AG04449 (cell line): ENCODE measurements around the gene XPO6.

Source experiments
- CTCF ChIA-PET: fragments of 350-600 bp; formaldehyde crosslinking; extraction: SDS; loops from one replicate; lab custom pipeline; 2021; ENCODE audit warnings: antibody characterized with exemption; lab: Yijun Ruan, JAX
- POLR2A ChIA-PET: fragments of 400-600, 350-600 bp; formaldehyde crosslinking; extraction: SDS; loops from one replicate; lab custom pipeline; 2020; ENCODE audit warnings: antibody characterized with exemption, inconsistent platforms; lab: Yijun Ruan, JAX
- DNase-seq: peaks from one replicate; pipeline ENCODE4 v3.0.0-alpha.2; 2010; ENCODE audit warnings: low read depth, low spot score
- H3K4me3 ChIP-seq: 2 replicates; pipeline ENCODE4 v1.5.1; 2011; ENCODE audit warnings: low read depth, mild to moderate bottlenecking, control low read depth, low read length
- TF ChIP-seq, protein P1 (sequence below): IDR thresholded peaks from one replicate; pipeline ENCODE4 v1.5.1; 2011; ENCODE audit warnings: mild to moderate bottlenecking, moderate library complexity, low read length, control low read depth, inconsistent platforms; ENCODE audit not compliant: insufficient read depth; ENCODE audit errors: missing control alignments

The XPO6 gene

DNA sequence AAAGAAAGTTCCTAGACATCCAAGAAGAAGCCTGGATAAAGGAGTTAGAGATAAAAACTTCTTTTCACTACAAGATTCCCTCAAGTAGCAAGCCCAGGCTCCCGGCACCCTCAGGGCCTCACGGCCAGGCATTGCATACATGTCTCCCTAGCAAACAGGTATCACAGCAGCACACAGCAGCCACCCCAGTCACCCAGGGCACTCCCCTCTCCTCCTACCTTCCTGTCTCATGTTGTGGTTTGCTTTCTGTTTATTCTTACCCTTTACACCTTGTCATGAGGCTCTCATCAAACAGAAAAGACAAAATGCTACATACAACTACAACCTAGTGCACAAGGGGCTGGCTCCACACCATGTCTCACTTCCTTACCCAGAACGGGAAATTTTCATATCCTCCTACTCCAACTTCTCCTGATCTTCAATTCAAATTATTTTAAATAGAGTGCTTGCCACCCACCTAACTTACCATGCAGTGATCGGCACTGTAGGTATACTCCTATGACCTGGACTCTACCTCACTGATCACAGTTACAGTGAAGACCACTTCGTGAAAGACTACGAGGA, 42.7 kb downstream of the XPO6 start:
- ChIA-PET POLR2A (no interaction called here), CTCF (no interaction called here)
- H3K4me3 ChIP-seq = no peak overlapping the region
- TF ChIP-seq, protein P1, sequence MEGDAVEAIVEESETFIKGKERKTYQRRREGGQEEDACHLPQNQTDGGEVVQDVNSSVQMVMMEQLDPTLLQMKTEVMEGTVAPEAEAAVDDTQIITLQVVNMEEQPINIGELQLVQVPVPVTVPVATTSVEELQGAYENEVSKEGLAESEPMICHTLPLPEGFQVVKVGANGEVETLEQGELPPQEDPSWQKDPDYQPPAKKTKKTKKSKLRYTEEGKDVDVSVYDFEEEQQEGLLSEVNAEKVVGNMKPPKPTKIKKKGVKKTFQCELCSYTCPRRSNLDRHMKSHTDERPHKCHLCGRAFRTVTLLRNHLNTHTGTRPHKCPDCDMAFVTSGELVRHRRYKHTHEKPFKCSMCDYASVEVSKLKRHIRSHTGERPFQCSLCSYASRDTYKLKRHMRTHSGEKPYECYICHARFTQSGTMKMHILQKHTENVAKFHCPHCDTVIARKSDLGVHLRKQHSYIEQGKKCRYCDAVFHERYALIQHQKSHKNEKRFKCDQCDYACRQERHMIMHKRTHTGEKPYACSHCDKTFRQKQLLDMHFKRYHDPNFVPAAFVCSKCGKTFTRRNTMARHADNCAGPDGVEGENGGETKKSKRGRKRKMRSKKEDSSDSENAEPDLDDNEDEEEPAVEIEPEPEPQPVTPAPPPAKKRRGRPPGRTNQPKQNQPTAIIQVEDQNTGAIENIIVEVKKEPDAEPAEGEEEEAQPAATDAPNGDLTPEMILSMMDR = no peak
- no peak for DNase-seq

GRCh38 chr16:28167730-28168129, 44.0 kb downstream of the XPO6 start:
- no peak overlapping the region for H3K4me3 ChIP-seq
- ChIA-PET CTCF (no interaction called here), POLR2A (no interaction called here)
- no peak for DNase-seq
- TF ChIP-seq, protein P1 = no peak

DNA sequence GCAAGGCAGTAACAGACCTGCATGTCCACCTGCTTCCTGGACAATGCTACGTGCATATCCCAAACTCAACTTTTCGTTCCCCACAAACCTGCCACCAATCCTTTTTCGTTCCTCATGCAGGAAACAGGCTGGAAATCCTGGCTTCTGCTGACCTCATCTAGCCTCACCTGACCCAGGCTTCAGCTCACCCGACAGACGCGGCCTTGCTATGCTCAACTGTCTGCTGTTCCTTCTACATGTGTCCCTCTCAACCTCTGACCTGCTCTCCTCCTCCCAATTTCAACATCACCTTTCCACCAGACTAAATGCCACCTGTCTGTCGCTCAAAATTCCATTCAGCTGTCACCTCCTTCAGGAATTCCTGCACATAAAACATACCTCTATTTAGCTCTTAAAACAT, 44.5 kb downstream of the XPO6 start:
- ChIA-PET CTCF (no interaction called here), POLR2A (no interaction called here)
- H3K4me3 ChIP-seq = no peak overlapping the region
- no peak for DNase-seq
- TF ChIP-seq, protein P1 = no peak

DNA sequence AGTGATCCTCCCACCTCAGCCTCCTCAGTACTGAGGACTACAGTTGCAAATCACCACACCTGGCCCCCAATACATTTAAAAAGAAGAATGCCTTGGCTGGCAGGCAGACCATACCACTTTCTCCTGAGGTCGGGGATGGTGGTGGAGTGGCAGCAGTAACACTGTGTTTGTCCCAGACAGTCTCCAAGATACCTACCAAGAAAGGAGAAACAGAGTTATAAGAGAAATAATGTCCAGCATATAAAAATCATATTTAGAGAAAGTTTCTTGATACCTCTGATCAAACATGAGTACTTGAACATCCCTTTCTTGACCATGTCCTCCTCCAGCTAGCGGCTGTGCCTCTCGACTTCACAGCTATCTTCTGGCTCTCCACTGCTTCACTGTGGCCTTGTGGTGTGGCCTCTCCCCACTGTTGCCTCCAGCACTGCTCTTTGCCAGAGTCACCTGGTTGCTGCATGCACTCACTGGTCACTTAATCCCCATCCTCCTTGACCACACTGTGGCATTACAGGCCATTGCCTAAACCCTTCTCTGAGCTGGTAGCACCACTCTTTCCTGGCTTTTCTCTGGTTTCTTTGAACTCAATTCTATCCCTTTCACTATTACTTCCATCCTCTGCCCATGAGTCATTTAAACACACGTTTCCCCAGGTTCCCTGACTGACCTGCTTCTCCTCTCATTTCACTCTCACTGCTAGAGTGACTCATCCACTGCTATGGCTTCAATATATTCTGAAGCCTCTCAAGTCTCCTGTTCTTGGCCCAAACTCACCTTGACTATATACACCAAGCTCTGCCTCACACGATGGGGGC, 45.2 kb downstream of the XPO6 start:
- TF ChIP-seq, protein P1 = no peak
- ChIA-PET CTCF (no interaction called here), POLR2A (no interaction called here)
- H3K4me3 ChIP-seq = no peak overlapping the region
- no peak for DNase-seq

DNA sequence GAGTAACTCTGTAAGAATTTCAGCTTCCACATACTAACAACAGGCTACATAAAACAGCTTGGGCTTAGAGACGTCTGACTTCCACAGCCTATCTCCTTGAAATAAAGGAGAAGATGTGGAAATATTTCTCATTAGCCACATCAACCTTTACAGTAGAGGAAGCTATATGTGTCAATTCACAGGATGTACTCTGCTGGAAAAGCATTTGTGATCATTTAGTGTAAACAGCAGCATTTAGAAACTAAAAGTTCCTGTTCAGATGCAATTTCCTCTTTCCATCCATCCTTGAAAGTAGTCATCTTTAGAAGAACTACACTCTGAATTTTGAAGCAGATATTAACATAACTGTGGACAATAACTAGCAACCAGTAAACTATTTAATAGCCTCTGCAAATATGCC, 46.2 kb downstream of the XPO6 start:
- H3K4me3 ChIP-seq = no peak overlapping the region
- CTCF ChIA-PET = interaction anchor here (1.0 kb wide), 1 partner anchor 18 kb away, joined by 3 read pairs; no protein-coding TSS in a partner anchor
- TF ChIP-seq, protein P1 = no peak
- no peak for DNase-seq
- POLR2A ChIA-PET = no interaction called here

DNA sequence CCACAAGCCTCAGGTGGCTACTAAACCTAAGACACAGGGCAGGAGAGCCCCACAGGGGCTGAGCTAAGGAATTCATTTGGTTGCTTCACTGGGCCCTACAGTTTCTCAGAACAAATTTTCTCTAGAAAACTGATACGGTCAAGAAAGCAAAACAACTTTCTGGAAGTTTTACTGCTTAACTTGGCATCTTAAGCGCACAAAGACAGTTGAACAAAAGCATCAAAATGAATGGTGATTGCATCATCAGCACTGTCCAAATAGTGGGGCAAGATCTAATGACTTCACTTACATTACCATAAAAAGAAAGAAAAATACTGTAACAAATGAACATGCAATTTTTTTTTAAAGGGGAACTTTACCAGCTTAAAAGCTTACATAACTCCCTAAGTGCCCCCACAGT, 47.6 kb downstream of the XPO6 start:
- CTCF ChIA-PET = interaction anchor here (1.2 kb wide), 1 partner anchor 153 kb away, joined by 3 read pairs; no protein-coding TSS in a partner anchor
- POLR2A ChIA-PET = no interaction called here
- TF ChIP-seq, protein P1 = no peak
- DNase-seq = peak; percentile 40
- no peak overlapping the region for H3K4me3 ChIP-seq
